ENCODE results near the gene CYP4F11.
"Not testable (repeated sequence)": the region's sequence is repeated elsewhere in the genome, so short reads cannot be mapped to it uniquely, and the experiment has no call there.

DNA sequence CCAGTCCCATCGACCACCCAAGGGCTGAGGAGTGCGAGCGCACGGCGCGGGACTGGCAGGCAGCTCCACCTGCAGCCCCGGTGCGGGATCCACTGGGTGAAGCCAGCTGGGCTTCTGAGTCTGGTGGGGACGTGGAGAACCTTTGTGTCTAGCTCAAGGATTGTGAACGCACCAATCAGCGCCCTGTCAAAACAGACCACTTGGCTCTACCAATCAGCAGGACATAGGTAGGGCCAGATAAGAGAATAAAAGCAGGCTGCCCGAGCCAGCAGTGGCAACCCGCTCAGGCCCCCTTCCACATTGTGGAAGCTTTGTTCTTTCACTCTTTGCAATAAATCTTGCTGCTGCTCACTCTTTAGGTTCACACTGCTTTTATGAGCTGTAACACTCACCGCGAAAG is 34.3 kb downstream of the CYP4F11 start:
- TF ChIP-seq, protein P1, sequence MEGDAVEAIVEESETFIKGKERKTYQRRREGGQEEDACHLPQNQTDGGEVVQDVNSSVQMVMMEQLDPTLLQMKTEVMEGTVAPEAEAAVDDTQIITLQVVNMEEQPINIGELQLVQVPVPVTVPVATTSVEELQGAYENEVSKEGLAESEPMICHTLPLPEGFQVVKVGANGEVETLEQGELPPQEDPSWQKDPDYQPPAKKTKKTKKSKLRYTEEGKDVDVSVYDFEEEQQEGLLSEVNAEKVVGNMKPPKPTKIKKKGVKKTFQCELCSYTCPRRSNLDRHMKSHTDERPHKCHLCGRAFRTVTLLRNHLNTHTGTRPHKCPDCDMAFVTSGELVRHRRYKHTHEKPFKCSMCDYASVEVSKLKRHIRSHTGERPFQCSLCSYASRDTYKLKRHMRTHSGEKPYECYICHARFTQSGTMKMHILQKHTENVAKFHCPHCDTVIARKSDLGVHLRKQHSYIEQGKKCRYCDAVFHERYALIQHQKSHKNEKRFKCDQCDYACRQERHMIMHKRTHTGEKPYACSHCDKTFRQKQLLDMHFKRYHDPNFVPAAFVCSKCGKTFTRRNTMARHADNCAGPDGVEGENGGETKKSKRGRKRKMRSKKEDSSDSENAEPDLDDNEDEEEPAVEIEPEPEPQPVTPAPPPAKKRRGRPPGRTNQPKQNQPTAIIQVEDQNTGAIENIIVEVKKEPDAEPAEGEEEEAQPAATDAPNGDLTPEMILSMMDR (IDR thresholded peaks at IDR 0.05; ENCODE audit: borderline replicate concordance, extremely low read depth, low read length, poor library complexity, severe bottlenecking) = not testable (repeated sequence)
- not testable (repeated sequence) for TF ChIP-seq EZH2 (IDR thresholded peaks at IDR 0.05; ENCODE audit: borderline replicate concordance, low read depth, low read length, severe bottlenecking)

All from DND-41 (cell line).